Prostate gland (tissue), 2 donors: ENCODE data around the gene AIF1L.

Experiments
- CTCF ChIP-seq, 4 experiments: fragments of 200-600 bp in 2 of 4; fragments of 450-650 bp in 2 of 4; sonication (generic) in 2 of 4; IDR thresholded peaks; 1 replicate in 3 of 4; 2 replicates in 1 of 4; pipeline ENCODE4 v1.5.1; 2016 to 2019; ENCODE audit warnings: antibody characterized with exemption in 4 of 4, mild to moderate bottlenecking in 2 of 4, moderate library complexity in 2 of 4
- POLR2A ChIP-seq: fragments of 450-650 bp; IDR thresholded peaks from one replicate; pipeline ENCODE4 v1.6.1; 2016; ENCODE audit warnings: antibody characterized with exemption, mild to moderate bottlenecking
- POLR2AphosphoS5 ChIP-seq: sonication (generic); formaldehyde crosslinking; IDR thresholded peaks from one replicate; pipeline ENCODE4 v1.6.1; 2017; ENCODE audit warnings: antibody characterized with exemption

- TF ChIP-seq CTCF (IDR thresholded peaks at IDR 0.05), result no peak
- no peak for TF ChIP-seq POLR2A
- TF ChIP-seq POLR2AphosphoS5, result no peak
Measured at GRCh38 chr9:131113655-131114054, 17.3 kb downstream of the AIF1L start.
